NCI-H1417 treated with DMSO at 0.1 percent for 48 hours (cell line): ENCODE data around the gene MED26.
"Not testable (repeated sequence)": the region's sequence is repeated elsewhere in the genome, so short reads cannot be mapped to it uniquely, and the experiment has no call there.

Experiments used
- DNase-seq: peaks from one replicate; lab custom pipeline; 2025; lab: John Stamatoyannopoulos, UW

The MED26 gene

DNA sequence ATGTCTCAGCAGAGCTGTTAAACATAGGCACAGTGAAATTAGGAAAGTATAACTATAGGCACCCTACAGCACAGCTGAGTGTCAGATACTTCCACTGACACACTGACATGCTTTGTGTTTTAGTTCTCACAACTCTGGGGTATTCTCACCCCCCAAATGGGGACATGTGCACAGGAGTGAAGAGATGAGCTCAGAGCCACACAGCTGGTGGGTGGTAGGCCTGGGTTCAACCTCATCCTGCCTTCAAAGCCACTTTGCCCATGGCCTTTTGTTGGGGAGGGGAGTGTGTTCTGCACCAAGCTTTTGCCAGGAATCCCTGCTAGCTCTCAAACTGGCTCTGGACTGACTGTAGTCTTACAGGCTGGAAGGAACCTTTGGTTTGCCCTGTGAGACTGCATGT lies 54.1 kb downstream of the MED26 start:
- no peak for DNase-seq

DNA sequence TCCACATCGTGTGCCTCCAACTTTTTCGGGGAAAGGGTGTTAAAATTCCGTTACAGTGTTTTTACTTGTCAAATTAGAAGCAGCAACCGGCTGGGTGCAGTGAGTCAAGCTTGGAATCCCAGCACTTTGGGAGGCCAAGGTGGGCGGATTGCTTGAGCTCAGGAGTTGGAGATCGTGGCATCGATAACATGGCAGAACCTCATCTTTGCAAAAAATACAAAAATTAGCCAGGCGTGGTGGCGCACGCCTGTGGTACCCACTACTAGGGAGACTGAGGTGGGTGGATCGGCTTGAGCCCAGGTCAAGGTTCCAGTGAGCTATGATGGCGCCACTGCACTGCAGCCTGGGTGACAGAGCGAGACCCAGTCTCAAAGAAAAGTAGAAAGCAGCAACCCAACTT lies 54.7 kb downstream of the MED26 start:
- no peak for DNase-seq

GRCh38 chr19:16572332-16573211 lies 55.4 kb downstream of the MED26 start, which contains the start of gene SLC35E1:
TSS of gene SLC35E1 (minus strand) at chr19:16572415. CDS start at chr19:16572364, 51 bp downstream.
- DNase-seq, result peak; percentile 77

DNA sequence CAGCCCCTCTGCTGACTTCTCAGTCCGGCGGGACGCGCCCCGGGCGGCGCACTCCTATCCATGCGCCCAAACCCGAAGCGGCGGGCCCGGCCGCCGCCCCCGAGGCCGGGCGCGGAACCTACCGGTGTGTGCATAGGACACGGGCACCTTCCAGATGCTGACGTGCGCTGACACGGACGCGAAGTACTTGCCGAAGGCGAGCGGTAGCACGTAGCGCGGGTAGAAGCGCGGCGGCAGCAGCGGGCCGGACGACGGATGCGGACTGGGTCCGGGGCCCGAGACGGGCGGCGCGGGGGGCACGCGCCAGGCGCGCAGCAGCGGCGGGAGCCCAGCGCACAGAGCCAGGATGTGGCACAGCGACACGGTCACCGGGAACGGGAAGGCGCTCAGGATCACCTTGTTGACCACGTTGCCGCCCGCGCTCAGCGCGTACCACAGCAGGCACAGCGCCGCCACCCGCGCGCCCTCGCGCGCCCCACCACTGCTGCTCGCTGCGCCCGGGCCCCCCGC lies 56.1 kb downstream of the MED26 start:
- no peak for DNase-seq

DNA sequence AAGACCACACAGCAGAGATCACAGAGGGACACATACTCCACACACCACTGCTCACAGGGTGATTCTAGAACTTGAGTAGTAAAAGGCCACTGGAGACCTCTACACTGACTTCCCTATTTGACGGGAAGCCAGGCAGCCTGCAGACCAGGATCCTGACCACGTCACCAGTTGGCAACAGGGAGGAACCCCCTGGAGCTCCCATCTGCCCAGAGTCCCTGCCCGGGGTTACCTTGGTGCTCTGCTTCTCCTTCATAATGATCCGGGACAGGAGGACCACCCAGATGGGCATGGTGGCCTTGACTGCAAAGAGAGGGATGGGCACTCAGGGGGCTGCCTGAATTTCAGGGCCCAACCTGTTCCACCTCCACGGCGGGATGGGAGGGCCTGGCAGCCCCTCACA lies 56.7 kb downstream of the MED26 start:
- DNase-seq, result no peak

DNA sequence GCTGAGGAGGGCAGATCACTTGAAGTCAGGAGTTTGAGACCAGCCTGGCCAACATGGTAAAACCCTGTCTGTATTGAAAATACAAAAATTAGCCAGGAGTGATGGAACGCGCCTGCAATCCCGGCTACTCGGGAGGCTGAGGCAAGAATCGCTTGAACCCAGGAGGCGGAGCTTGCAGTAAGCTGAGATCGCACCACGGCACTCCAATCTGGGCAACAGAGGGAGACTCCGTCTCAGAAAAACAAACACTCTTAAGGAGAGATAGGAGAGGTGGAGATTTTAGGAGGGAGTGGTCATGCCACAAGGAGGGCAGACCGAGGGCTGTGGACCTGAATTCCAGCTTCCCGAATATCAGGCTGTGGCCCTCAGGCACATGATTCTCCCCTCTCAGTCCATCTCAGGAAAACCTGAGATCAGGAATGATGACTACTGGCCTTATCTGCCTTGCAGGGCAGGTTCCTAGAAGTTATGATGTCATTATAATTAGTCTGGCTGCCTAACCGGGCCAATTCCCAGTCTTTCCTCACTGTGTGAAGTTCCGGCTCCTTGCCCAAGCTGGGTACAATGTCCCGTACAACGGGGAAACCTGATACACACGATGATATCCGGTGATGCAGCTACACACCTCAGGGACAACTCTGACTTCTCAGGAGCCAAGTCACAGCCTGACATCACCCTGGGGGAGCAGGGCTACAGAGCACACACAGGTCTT lies 58.2 kb downstream of the MED26 start:
- DNase-seq, result no peak

DNA sequence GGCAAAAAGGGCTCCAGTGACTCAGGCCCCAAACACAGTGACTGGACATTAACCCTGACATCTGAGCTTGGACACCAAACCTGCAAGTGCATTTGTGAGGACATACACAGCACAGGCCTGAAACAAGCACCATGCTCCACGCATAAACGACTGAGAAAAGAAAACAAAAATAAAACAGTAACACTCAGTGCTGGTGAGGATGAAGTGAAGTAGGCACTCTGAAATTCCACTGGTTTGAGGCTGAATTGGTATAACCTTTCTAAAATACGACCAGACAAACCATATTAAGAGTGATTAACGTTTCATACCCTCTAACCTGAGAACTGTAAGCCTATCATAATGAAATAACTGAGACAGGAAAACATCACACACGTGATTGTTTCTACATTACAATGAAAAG lies 61.3 kb downstream of the MED26 start:
- DNase-seq, result no peak

DNA sequence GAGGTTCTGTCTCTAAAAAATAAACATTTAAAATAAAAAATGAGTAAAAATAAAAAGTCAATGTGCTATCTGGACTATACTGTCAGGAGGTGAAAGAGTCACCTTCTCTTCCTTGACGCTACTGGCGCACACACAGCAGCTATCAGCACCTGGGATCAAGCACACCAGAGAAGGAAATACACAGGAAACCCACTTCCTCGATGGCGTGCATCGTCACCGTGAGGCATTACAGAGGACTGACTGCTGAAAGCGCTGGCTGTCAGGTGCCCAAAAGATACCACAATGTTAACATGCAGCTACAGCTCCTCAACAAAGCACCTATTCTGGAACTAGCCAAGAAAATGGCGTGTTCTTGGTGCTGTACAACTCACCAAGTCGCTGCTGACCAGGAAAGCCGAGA lies 61.8 kb downstream of the MED26 start:
- no peak for DNase-seq

DNA sequence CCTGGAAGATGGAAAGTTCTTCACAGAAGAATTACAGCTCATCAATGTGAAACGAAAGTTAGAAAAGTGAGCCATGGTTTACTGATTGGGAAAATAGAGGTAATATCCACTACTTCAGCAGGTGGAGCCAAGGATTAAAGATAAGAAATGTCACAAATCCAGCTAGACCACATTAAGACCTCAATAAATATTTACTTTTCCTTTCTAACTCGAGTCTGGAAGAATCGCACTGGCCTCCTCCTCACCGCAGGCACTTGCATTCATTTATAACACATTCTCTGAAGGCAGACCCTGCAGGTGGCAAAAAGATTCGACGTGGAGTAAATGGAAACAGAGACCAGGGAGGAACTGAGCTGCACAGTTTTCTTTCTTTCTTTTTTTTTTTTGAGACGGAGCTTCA lies 63.2 kb downstream of the MED26 start:
- no peak for DNase-seq

GRCh38 chr19:16562608-16563025 lies 65.4 kb downstream of the MED26 start:
- no peak for DNase-seq

DNA sequence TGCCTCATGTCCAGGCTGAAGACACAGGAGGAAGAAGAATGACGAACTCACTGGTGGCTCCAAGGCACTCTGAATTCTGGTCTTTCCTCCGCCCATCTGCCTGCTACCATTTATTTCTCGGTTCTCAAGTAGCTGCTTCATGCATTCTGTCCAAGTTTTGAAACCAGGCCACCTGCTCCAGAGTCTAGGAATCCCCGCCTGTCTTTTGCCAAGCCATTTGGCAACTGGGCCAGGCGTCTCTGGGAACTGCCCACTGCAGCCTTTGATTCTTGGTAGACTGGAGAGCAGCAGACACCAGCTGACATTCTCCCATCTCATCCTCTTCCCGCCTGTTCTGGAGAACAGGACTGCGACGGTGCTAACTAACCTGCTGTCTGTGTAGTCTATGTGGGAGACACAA lies 66.6 kb downstream of the MED26 start:
- DNase-seq, result no peak

- no peak for DNase-seq
Measured at GRCh38 chr19:16559780-16560276, 68.2 kb downstream of the MED26 start.

DNA sequence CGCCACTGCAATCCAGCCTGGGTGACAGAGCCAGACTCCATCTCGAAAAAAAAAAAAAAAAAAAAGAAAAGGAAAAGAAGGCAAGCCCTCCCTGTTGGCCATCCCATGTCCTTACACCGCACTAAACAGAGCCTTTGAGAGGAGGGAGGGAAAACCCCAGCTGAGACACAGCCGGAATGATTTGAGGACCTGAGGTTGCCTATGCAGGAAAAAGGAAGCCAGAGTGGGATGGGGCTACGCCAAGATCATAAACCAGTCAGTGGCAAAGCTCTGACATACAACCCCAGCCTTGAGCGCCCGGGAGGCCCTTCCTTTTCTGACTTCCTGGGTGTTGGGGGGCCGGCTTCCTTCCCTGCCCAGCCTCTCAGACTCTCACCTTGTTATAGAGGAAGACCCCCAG lies 73.2 kb downstream of the MED26 start:
- DNase-seq, result no peak

DNA sequence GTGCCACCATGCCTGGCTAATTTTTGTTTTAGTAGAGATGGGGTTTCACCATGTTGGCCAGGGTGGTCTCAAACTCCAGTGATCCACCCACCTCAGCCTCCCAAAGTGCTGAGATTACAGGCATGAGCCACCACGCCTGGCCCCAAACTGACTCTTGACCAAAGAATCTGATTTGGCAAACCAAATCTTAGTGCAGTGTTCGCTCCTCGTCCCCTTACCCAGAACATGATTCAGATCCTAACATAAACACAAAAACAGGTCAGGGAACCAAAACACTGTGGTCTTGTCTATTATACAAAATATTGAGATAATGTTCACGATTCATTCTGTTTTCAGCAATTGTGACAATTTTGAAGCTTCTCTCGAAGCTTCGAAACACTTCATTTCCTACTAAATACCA lies 76.1 kb downstream of the MED26 start:
- DNase-seq, result not testable (repeated sequence)

DNA sequence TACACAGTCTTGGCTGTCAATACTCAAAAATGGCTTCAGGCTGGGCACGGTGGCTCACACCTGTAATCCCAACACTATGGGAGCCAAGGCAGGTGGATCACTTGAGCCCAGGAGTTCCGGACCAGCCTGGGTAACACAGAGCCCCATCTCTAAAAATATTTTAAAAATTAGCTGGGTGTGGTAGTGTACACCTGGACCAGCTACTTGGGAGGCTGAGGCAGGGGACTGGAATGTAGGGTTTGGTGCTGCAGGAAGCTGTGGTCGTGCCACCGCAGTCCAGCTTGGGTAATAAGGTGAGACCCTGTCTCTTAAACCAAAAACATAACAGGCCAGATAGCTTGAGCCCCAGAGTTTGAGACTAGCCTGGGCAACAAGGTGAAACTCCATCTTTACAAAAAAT lies 79.0 kb downstream of the MED26 start:
- no peak for DNase-seq

DNA sequence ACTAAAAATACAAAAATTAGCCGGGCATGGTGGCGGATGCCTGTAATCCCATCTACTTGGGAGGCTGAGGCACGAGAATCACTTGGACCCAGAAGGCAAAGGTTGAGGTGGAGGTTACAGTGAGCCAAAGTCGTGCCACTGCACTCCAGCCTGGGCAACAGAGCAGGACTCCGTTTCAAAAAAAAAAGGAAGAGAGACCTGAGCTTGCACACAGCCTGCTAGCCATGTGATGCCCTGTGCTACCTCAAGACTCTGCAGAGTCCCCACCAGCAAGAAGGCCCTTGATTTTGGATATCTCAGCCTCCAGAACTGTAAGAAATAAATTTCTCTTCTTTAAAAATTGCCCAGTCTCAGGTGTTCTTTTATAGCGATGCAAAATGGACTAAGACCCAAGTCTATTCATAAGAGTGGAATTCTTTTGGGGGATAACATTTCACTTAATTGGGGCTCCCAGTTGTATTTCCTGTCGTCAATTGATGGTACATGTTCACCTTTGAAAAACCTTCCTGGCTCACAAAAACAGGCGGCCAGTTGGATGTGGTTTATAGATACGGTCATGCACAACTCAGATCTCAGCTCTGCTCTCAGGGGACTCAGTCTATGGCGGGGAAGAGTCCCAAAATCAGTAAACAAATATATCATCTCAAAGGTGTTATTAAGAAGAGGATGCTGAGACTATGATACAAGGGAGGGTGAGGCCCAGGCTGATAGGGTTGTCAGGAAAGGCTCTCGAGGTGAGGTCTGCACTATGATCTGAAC lies 83.4 kb downstream of the MED26 start:
- no peak for DNase-seq

- not testable (repeated sequence) for DNase-seq
Measured at GRCh38 chr19:16543734-16544133, 84.3 kb downstream of the MED26 start.

DNA sequence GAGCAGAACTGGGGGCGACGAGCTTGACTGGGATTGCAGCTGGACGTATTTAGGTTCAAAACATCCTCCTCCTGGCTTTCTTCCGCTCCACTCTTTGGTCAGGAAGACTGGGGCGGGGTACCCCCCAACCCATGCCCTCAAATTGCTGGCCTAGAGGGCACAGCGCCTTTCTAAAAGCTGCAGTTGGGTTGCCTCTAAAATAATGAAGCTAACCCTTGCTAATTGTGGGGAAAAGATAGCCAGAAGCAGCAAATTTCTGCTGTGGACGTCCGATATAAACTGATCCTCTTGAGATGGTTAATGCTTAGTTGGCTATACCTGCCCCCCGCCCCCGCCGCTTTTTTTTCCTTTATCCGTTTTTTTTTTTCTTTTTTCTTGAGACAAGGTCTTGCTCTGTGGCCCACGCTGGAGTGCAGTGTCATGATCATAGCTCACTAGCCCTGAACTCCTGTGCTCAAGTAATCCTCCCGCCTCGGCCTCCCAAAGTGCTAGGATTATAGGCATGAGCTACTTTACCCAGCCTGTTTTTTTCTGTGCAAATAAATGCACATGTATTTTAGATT lies 85.0 kb downstream of the MED26 start:
- DNase-seq, result no peak

GRCh38 chr19:16542045-16542909 lies 85.7 kb downstream of the MED26 start, which contains the start of gene CHERP:
TSS of gene CHERP (minus strand) at chr19:16542437. CDS start at chr19:16542378, 59 bp downstream.
- DNase-seq, result peak; percentile 63

- no peak for DNase-seq
Measured at GRCh38 chr19:16541526-16542044, 86.4 kb downstream of the MED26 start.
